NCI-H2107 treated with DMSO at 0.1 percent for 48 hours (cell line): ENCODE measurements around the gene TK2.
"Not testable (repeated sequence)": the region's sequence is repeated elsewhere in the genome, so short reads cannot be mapped to it uniquely, and the experiment has no call there.

Source experiments
- DNase-seq: peaks from one replicate; lab custom pipeline; 2025; ENCODE audit not compliant: unreplicated experiment; lab: John Stamatoyannopoulos, UW

TK2 gene

GRCh38 chr16:66508248-66508913 is 41.5 kb downstream of the TK2 start:
- DNase-seq, result no peak

GRCh38 chr16:66507731-66508239 is 42.1 kb downstream of the TK2 start:
- no peak for DNase-seq

GRCh38 chr16:66503612-66504011 is 46.3 kb downstream of the TK2 start:
- DNase-seq, result no peak

- DNase-seq, result no peak
Observed at GRCh38 chr16:66503030-66503429, 46.9 kb downstream of the TK2 start.

- no peak for DNase-seq
Observed at GRCh38 chr16:66502020-66502913, 47.7 kb downstream of the TK2 start.

GRCh38 chr16:66501563-66501962 is 48.4 kb downstream of the TK2 start:
- not testable (repeated sequence) for DNase-seq

- not testable (repeated sequence) for DNase-seq
Observed at GRCh38 chr16:66497921-66498320, 52.0 kb downstream of the TK2 start.

GRCh38 chr16:66496226-66496625 is 53.7 kb downstream of the TK2 start:
- DNase-seq, result not testable (repeated sequence)

GRCh38 chr16:66495440-66495839 is 54.5 kb downstream of the TK2 start:
- no peak for DNase-seq

GRCh38 chr16:66494916-66495315 is 55.0 kb downstream of the TK2 start:
- no peak for DNase-seq

GRCh38 chr16:66493490-66494401 is 56.2 kb downstream of the TK2 start:
- DNase-seq, result no peak

GRCh38 chr16:66491716-66492064 is 58.2 kb downstream of the TK2 start:
- DNase-seq, result no peak

- DNase-seq, result no peak
Observed at GRCh38 chr16:66490774-66491715, 58.9 kb downstream of the TK2 start.

- no peak for DNase-seq
Observed at GRCh38 chr16:66489818-66490217, 60.1 kb downstream of the TK2 start.

GRCh38 chr16:66489385-66489784 is 60.5 kb downstream of the TK2 start:
- DNase-seq, result no peak

GRCh38 chr16:66488505-66488904 is 61.4 kb downstream of the TK2 start:
- no peak for DNase-seq

- DNase-seq, result no peak
Observed at GRCh38 chr16:66487580-66488275, 62.2 kb downstream of the TK2 start.

- no peak for DNase-seq
Observed at GRCh38 chr16:66486773-66487579, 62.9 kb downstream of the TK2 start.
